HUES64 (cell line): Measurements from ENCODE around the gene C1R.

Source experiments
- H3K27ac ChIP-seq: 2 replicates; pipeline ENCODE4 v1.7.0; 2013; ENCODE audit warnings: low read depth, low read length, inconsistent platforms
- H3K27me3 ChIP-seq: 2 replicates; pipeline ENCODE4 v1.6.1; 2013; ENCODE audit warnings: mild to moderate bottlenecking, low read length; ENCODE audit not compliant: insufficient read depth
- H3K36me3 ChIP-seq: 2 replicates; pipeline ENCODE4 v1.6.1; 2013; ENCODE audit warnings: mild to moderate bottlenecking, low read length; ENCODE audit not compliant: insufficient read depth
- H3K4me1 ChIP-seq: 2 replicates; pipeline ENCODE4 v1.6.1; 2013; ENCODE audit warnings: mild to moderate bottlenecking, low read length, moderate library complexity; ENCODE audit not compliant: insufficient read depth
- H3K4me3 ChIP-seq: 2 replicates; pipeline ENCODE4 v1.5.1; 2013; ENCODE audit warnings: mild to moderate bottlenecking, low read length, moderate library complexity
- H3K9ac ChIP-seq: 2 replicates; pipeline ENCODE4 v1.6.1; 2013; ENCODE audit warnings: mild to moderate bottlenecking, low read depth, low read length
- H3K9me3 ChIP-seq: 2 replicates; pipeline ENCODE4 v1.6.1; 2013; ENCODE audit warnings: low read depth, low read length; ENCODE audit not compliant: insufficient read depth
- WGBS: fragments of 150-250, 120-280 bp; methylation state at CpG from one replicate; pipeline ENCODE4 v1.1.7; 2013; ENCODE audit warnings: missing lambda C conversion rate; 5-methylcytosine and 5-hydroxymethylcytosine counted together

C1R gene

GRCh38 chr12:7116916-7117315 lies 24.7 kb upstream of the C1R start:
- Histone ChIP-seq H3K4me1 (peaks cover 3% of the 10 kb centered on the region; the same call in 1 of the 2 replicates), H3K27ac (no peak overlapping the region), H3K27me3 (no peaks in the 10 kb centered on the region), H3K36me3 (no peaks in the 10 kb centered on the region), H3K9ac (no peak overlapping the region), H3K4me3 (no peak overlapping the region), H3K9me3 (no peaks in the 10 kb centered on the region)
- 83% methylated on average over 9 of the region's 9 CpGs for WGBS

GRCh38 chr12:7116196-7116595 lies 24.0 kb upstream of the C1R start:
- no peak overlapping the region for H3K27ac ChIP-seq
- 93% methylated on average over 3 of the region's 3 CpGs for WGBS
- peaks cover 3% of the 10 kb centered on the region; the same call in 1 of the 2 replicates for H3K4me1 ChIP-seq
- no peaks in the 10 kb centered on the region for H3K27me3 ChIP-seq
- H3K9me3 ChIP-seq, result no peaks in the 10 kb centered on the region
- H3K4me3 ChIP-seq, result no peak overlapping the region
- no peaks in the 10 kb centered on the region for H3K36me3 ChIP-seq
- no peak overlapping the region for H3K9ac ChIP-seq

GRCh38 chr12:7114851-7115250 lies 22.6 kb upstream of the C1R start:
- Histone ChIP-seq H3K9me3 (no peaks in the 10 kb centered on the region), H3K9ac (no peak overlapping the region), H3K27me3 (no peaks in the 10 kb centered on the region), H3K4me1 (peaks cover 3% of the 10 kb centered on the region; the same call in 1 of the 2 replicates), H3K36me3 (no peaks in the 10 kb centered on the region), H3K27ac (no peak overlapping the region), H3K4me3 (no peak overlapping the region)
- 88% methylated on average over 6 of the region's 6 CpGs for WGBS

GRCh38 chr12:7114008-7114407 lies 21.8 kb upstream of the C1R start:
- Histone ChIP-seq H3K27me3 (no peaks in the 10 kb centered on the region), H3K27ac (no peak overlapping the region), H3K9ac (no peak overlapping the region), H3K4me1 (peaks cover 6% of the 10 kb centered on the region; the same call in 1 of the 2 replicates), H3K9me3 (no peaks in the 10 kb centered on the region), H3K4me3 (no peak overlapping the region), H3K36me3 (no peaks in the 10 kb centered on the region)
- WGBS, result 93% methylated on average over 11 of the region's 11 CpGs

GRCh38 chr12:7113389-7113871 lies 21.2 kb upstream of the C1R start:
- no peaks in the 10 kb centered on the region for H3K9me3 ChIP-seq
- H3K4me3 ChIP-seq, result no peak overlapping the region
- H3K4me1 ChIP-seq, result peaks cover 6% of the 10 kb centered on the region; the same call in 1 of the 2 replicates
- 45% methylated on average over 5 of the region's 5 CpGs for WGBS
- no peaks in the 10 kb centered on the region for H3K27me3 ChIP-seq
- H3K36me3 ChIP-seq, result no peaks in the 10 kb centered on the region
- H3K9ac ChIP-seq, result no peak overlapping the region
- H3K27ac ChIP-seq, result no peak overlapping the region

GRCh38 chr12:7112041-7112440 lies 19.8 kb upstream of the C1R start:
- Histone ChIP-seq H3K27me3 (no peaks in the 10 kb centered on the region), H3K9ac (no peak overlapping the region), H3K27ac (no peak overlapping the region), H3K4me3 (no peak overlapping the region), H3K9me3 (no peaks in the 10 kb centered on the region), H3K4me1 (peaks cover 6% of the 10 kb centered on the region; the same call in 1 of the 2 replicates), H3K36me3 (no peaks in the 10 kb centered on the region)
- 84% methylated on average over 3 of the region's 4 CpGs for WGBS

- H3K27me3 ChIP-seq, result no peaks in the 10 kb centered on the region
- no peak overlapping the region for H3K4me3 ChIP-seq
- no peaks in the 10 kb centered on the region; the same call in 1 of the 2 replicates for H3K36me3 ChIP-seq
- no peak overlapping the region for H3K27ac ChIP-seq
- 90% methylated on average over 5 of the region's 5 CpGs for WGBS
- H3K9ac ChIP-seq, result no peak overlapping the region
- H3K4me1 ChIP-seq, result peaks cover 6% of the 10 kb centered on the region; the same call in 1 of the 2 replicates
- H3K9me3 ChIP-seq, result peaks cover 7% of the 10 kb centered on the region; the same call in 1 of the 2 replicates
Measured at GRCh38 chr12:7110661-7111060, 18.4 kb upstream of the C1R start.

- H3K4me3 ChIP-seq, result peak overlapping the region; percentile 83
- H3K27ac ChIP-seq, result no peak overlapping the region
- peaks cover 6% of the 10 kb centered on the region; the same call in 1 of the 2 replicates for H3K4me1 ChIP-seq
- H3K36me3 ChIP-seq, result no peaks in the 10 kb centered on the region; the same call in 1 of the 2 replicates
- H3K27me3 ChIP-seq, result no peaks in the 10 kb centered on the region
- 80% methylated on average over 5 of the region's 5 CpGs for WGBS
- H3K9me3 ChIP-seq, result peaks cover 7% of the 10 kb centered on the region; the same call in 1 of the 2 replicates
- H3K9ac ChIP-seq, result no peak overlapping the region
Measured at GRCh38 chr12:7109572-7109920, 17.3 kb upstream of the C1R start.

GRCh38 chr12:7108796-7109571 lies 16.7 kb upstream of the C1R start, which contains the start of gene C1RL:
TSS of gene C1RL (minus strand) at chr12:7109214. CDS start at chr12:7109180, 34 bp downstream.
- no peaks in the 10 kb centered on the region for H3K27me3 ChIP-seq
- peaks cover 3% of the 10 kb centered on the region for H3K36me3 ChIP-seq
- peak within 1 kb of the TSS; percentile 84 for H3K9ac ChIP-seq
- H3K4me3 ChIP-seq, result peak within 1 kb of the TSS; percentile 83
- peaks cover 6% of the 10 kb centered on the region; the same call in 1 of the 2 replicates for H3K4me1 ChIP-seq
- H3K27ac ChIP-seq, result peak within 1 kb of the TSS; percentile 75
- WGBS, result 23% methylated on average over 19 of the region's 23 CpGs
- H3K9me3 ChIP-seq, result peaks cover 7% of the 10 kb centered on the region; the same call in 1 of the 2 replicates

- H3K9me3 ChIP-seq, result peaks cover 7% of the 10 kb centered on the region; the same call in 1 of the 2 replicates
- 0 out of 2 replicates have a peak, but pooled peaks cover 3% of the 10 kb centered on the region for H3K4me1 ChIP-seq
- WGBS, result 21% methylated on average over 30 of the region's 30 CpGs
- peak overlapping the region; percentile 83 for H3K4me3 ChIP-seq
- peak overlapping the region; percentile 84 for H3K9ac ChIP-seq
- peaks cover 7% of the 10 kb centered on the region for H3K36me3 ChIP-seq
- H3K27me3 ChIP-seq, result no peaks in the 10 kb centered on the region
- peak overlapping the region; percentile 38 for H3K27ac ChIP-seq
Measured at GRCh38 chr12:7108003-7108795, 16.0 kb upstream of the C1R start.

- Histone ChIP-seq H3K27me3 (no peaks in the 10 kb centered on the region), H3K36me3 (peaks cover 7% of the 10 kb centered on the region), H3K9me3 (peaks cover 7% of the 10 kb centered on the region; the same call in 1 of the 2 replicates), H3K4me1 (0 out of 2 replicates have a peak, but pooled peaks cover 3% of the 10 kb centered on the region), H3K27ac (no peak overlapping the region), H3K4me3 (peak overlapping the region; percentile 83), H3K9ac (peak overlapping the region; percentile 84; the same call in 1 of the 2 replicates)
- 86% methylated on average over 3 of the region's 3 CpGs for WGBS
Measured at GRCh38 chr12:7107636-7108002, 15.4 kb upstream of the C1R start.
